HCT116 (cell line): ENCODE measurements around the gene OAT. TPM values are rescaled to one million over a fixed set of nuclear protein-coding genes. Genes with fewer than 3 reads are reported as not detected.

ENCODE experiments used
- ATAC-seq: fragments of 200-7000 bp; cut with Tn5 transposase; 2 replicates; pipeline ENCODE4 v1.9.1; 2020; ENCODE audit warnings: mild to moderate bottlenecking, moderate library complexity
- BruUV-seq: library from RNA; stranded (reverse); fragments of 400-500 nt; replicated peaks from 2 replicates; lab custom pipeline; 2021; lab: Mats Ljungman, UMichigan
- CTCF ChIA-PET: fragments of 300-600 bp; sonication (Branson Sonifier 250); formaldehyde crosslinking; loops from one replicate; lab custom pipeline; 2021; ENCODE audit warnings: antibody characterized with exemption; lab: Charles Lee
- POLR2A ChIA-PET: fragments of 300-600, 350-600 bp; sonication (Branson Sonifier 250); formaldehyde crosslinking; loops from one replicate; lab custom pipeline; 2021; ENCODE audit warnings: antibody characterized with exemption; lab: Charles Lee
- RAD21 ChIA-PET, 2 experiments: fragments of 300-600 bp; sonication (Branson Sonifier 250); formaldehyde crosslinking; loops; one replicate each; lab custom pipeline; 2023; ENCODE audit warnings: low total read pairs in 2 of 2; ENCODE audit not compliant: uncharacterized antibody in 2 of 2, unreplicated experiment in 2 of 2, low non-redundant PET in 1 of 2; lab: Charles Lee
- DNase-seq: peaks from one replicate; pipeline ENCODE4 v3.0.0-alpha.2; 2010; ENCODE audit warnings: low read depth, low spot score
- H2AFZ ChIP-seq: fragments of 200-600 bp; shearing (Covaris generic), sonication (generic); 2 replicates; pipeline ENCODE4 v1.6.1; 2017; ENCODE audit warnings: low read depth, mixed run types, mixed read lengths, antibody characterized with exemption, low read length; ENCODE audit not compliant: poor library complexity, severe bottlenecking
- H3K27ac ChIP-seq: 2 replicates; pipeline ENCODE4 v1.5.1; 2012; ENCODE audit warnings: low read depth, low read length
- H3K27me3 ChIP-seq: fragments of 200-600 bp; sonication (generic); 2 replicates; pipeline ENCODE4 v1.6.1; 2016; ENCODE audit warnings: mixed run types, low read length, mixed read lengths; ENCODE audit not compliant: insufficient read depth
- H3K36me3 ChIP-seq, 2 experiments: fragments of 200-500 bp in 1 of 2; fragments of 200-600 bp in 1 of 2; sonication (Bioruptor generic) in 1 of 2; sonication (generic) in 1 of 2; 2 replicates each; pipeline versions ENCODE4 v1.5.1 to v1.6.1; 2014 to 2016; ENCODE audit warnings: low read length in 2 of 2, inconsistent platforms in 1 of 2, mixed read lengths in 1 of 2, mixed run types in 1 of 2; ENCODE audit not compliant: insufficient read depth in 2 of 2, control insufficient read depth in 1 of 2
- H3K4me1 ChIP-seq, 2 experiments: fragments of 200-600 bp in 1 of 2; sonication (generic) in 1 of 2; 2 replicates each; pipeline versions ENCODE4 v1.5.1 to v1.6.1; 2012 to 2017; ENCODE audit warnings: low read length in 2 of 2, inconsistent platforms in 1 of 2, mild to moderate bottlenecking in 1 of 2, mixed read lengths in 1 of 2, mixed run types in 1 of 2, moderate library complexity in 1 of 2; ENCODE audit not compliant: insufficient read depth in 2 of 2, control insufficient read depth in 1 of 2
- H3K4me2 ChIP-seq: fragments of 200-600 bp; sonication (generic); 2 replicates; pipeline ENCODE4 v1.6.1; 2017; ENCODE audit warnings: mixed run types, low read length, mixed read lengths
- H3K4me3 ChIP-seq, 2 experiments: fragments of 200-600 bp in 1 of 2; sonication (generic) in 1 of 2; replicated peaks in 1 of 2; 2 replicates each; pipeline ENCODE4 v1.5.1; 2011 to 2016; ENCODE audit warnings: low read length in 2 of 2, control low read depth in 1 of 2, low read depth in 1 of 2, mild to moderate bottlenecking in 1 of 2, mixed read lengths in 1 of 2, mixed run types in 1 of 2
- H3K79me2 ChIP-seq: fragments of 200-600 bp; sonication (generic); 2 replicates; pipeline ENCODE4 v1.6.1; 2017; ENCODE audit warnings: mild to moderate bottlenecking, mixed run types, low read length, moderate library complexity, mixed read lengths; ENCODE audit not compliant: insufficient read depth
- H3K9ac ChIP-seq: fragments of 200-600 bp; sonication (generic); 2 replicates; pipeline ENCODE4 v1.6.1; 2016; ENCODE audit warnings: low read length, mixed read lengths
- H3K9me2 ChIP-seq: fragments of 200-600 bp; sonication (generic), shearing (Covaris generic); 2 replicates; pipeline ENCODE4 v1.6.1; 2017; ENCODE audit warnings: mixed run types, mild to moderate bottlenecking, moderate library complexity; ENCODE audit not compliant: insufficient read depth
- H3K9me3 ChIP-seq, 2 experiments: fragments of 200-500 bp in 1 of 2; fragments of 200-600 bp in 1 of 2; sonication (Bioruptor generic) in 1 of 2; sonication (generic) in 1 of 2; 2 replicates each; pipeline ENCODE4 v1.6.1; 2014 to 2017; ENCODE audit warnings: low read length in 2 of 2, mixed read lengths in 2 of 2, inconsistent platforms in 1 of 2, low read depth in 1 of 2, mild to moderate bottlenecking in 1 of 2, mixed run types in 1 of 2, moderate library complexity in 1 of 2; ENCODE audit not compliant: control insufficient read depth in 1 of 2, insufficient read depth in 1 of 2
- H4K20me1 ChIP-seq: fragments of 200-600 bp; sonication (generic), shearing (Covaris generic); 2 replicates; pipeline ENCODE4 v1.6.1; 2017; ENCODE audit warnings: mixed run types, mild to moderate bottlenecking, moderate library complexity; ENCODE audit not compliant: insufficient read depth
- CBX3 ChIP-seq: IDR thresholded peaks from 2 replicates; pipeline ENCODE4 v1.6.1; 2012; ENCODE audit warnings: low read depth
- CEBPB ChIP-seq: IDR thresholded peaks from 2 replicates; pipeline ENCODE4 v1.6.1; 2012; ENCODE audit warnings: low read depth
- CTCF ChIP-seq, 3 experiments: fragments of 200-600 bp in 1 of 3; sonication (generic) in 1 of 3; IDR thresholded peaks in 2 of 3; conservative IDR thresholded peaks in 1 of 3; 2 replicates each; pipeline ENCODE4 v1.5.1; 2012 to 2017; ENCODE audit warnings: low read depth in 2 of 3, low read length in 2 of 3, antibody characterized with exemption in 1 of 3, borderline replicate concordance in 1 of 3, control low read depth in 1 of 3, mild to moderate bottlenecking in 1 of 3, mixed read lengths in 1 of 3, mixed run types in 1 of 3, moderate library complexity in 1 of 3; ENCODE audit not compliant: insufficient read depth in 1 of 3
- EGR1 ChIP-seq: IDR thresholded peaks from 2 replicates; pipeline ENCODE4 v1.6.1; 2012; ENCODE audit warnings: low read depth
- EZH2 ChIP-seq: fragments of 200-600 bp; sonication (generic); IDR thresholded peaks from 2 replicates; pipeline ENCODE4 v1.6.1; 2017; ENCODE audit warnings: antibody characterized with exemption, mixed run types
- EZH2phosphoT487 ChIP-seq: fragments of 200-600 bp; IDR thresholded peaks from 2 replicates; pipeline ENCODE4 v1.6.1; 2018; ENCODE audit warnings: antibody characterized with exemption, borderline replicate concordance
- JUND ChIP-seq: IDR thresholded peaks from 2 replicates; pipeline ENCODE4 v1.6.1; 2012
- MAX ChIP-seq: IDR thresholded peaks from 2 replicates; pipeline ENCODE4 v1.6.1; 2012
- RAD21 ChIP-seq: IDR thresholded peaks from 2 replicates; pipeline ENCODE4 v1.6.1; 2012; ENCODE audit warnings: low read depth, mild to moderate bottlenecking
- SP1 ChIP-seq: IDR thresholded peaks from 2 replicates; pipeline ENCODE4 v1.6.1; 2012; ENCODE audit warnings: low read depth
- SRF ChIP-seq: IDR thresholded peaks from 2 replicates; pipeline ENCODE4 v1.6.1; 2012; ENCODE audit warnings: low read depth
- TCF7L2 ChIP-seq: IDR thresholded peaks from 2 replicates; pipeline ENCODE4 v1.7.0; 2011; ENCODE audit warnings: borderline replicate concordance, inconsistent platforms; ENCODE audit not compliant: insufficient read depth, insufficient read length; ENCODE audit errors: extremely low read depth
- YY1 ChIP-seq: IDR thresholded peaks from 2 replicates; pipeline ENCODE4 v1.6.1; 2011; ENCODE audit warnings: low read length, low read depth, moderate library complexity, mild to moderate bottlenecking; ENCODE audit not compliant: insufficient replicate concordance; ENCODE audit errors: extremely low read depth
- ZBTB33 ChIP-seq: IDR thresholded peaks from 2 replicates; pipeline ENCODE4 v1.6.1; 2011; ENCODE audit warnings: mild to moderate bottlenecking, low read length, moderate library complexity; ENCODE audit not compliant: insufficient replicate concordance; ENCODE audit errors: extremely low read depth
- ZFX ChIP-seq: fragments of 450-650 bp; IDR thresholded peaks from 2 replicates; pipeline ENCODE4 v1.6.1; 2017
- intact Hi-C: fragments of 100-400 bp; cut with micrococcal nuclease; formaldehyde crosslinking; loops from 2 replicates; pipeline ENCODE4 v1.10.0; 2022
- total RNA-seq: library from RNA; stranded (reverse); gene quantifications from one replicate; pipeline ENCODE4 v1.2.1, GENCODE V29; 2021; ENCODE audit not compliant: unreplicated experiment
- TF ChIP-seq, protein P1 (sequence below): IDR thresholded peaks from 2 replicates; pipeline ENCODE4 v1.6.1; 2012

OAT gene
- total RNA-seq, 1 experiment from 2014 or later: 133 TPM

- TF ChIP-seq JUND (no peak), CBX3 (no peak)
- DNase-seq (no peak), ATAC-seq (no peak)
- ChIA-PET RAD21 (no interaction called here), POLR2A (no interaction called here), CTCF (no interaction called here)
- no peak overlapping the region for H3K4me2 ChIP-seq
- no peaks in the 10 kb centered on the region for H3K9me2 ChIP-seq
- H3K4me3 ChIP-seq: no peak overlapping the region
- H3K9me3 ChIP-seq: no peaks in the 10 kb centered on the region
- H3K27ac ChIP-seq: no peak overlapping the region
- H3K4me1 ChIP-seq: no peaks in the 10 kb centered on the region
- no peak overlapping the region for H2AFZ ChIP-seq
- no peaks in the 10 kb centered on the region for H3K36me3 ChIP-seq
- intact Hi-C loops: no loop called here
- H3K79me2 ChIP-seq: no peaks in the 10 kb centered on the region
- no peaks in the 10 kb centered on the region for H3K27me3 ChIP-seq
- H3K9ac ChIP-seq: no peak overlapping the region
- H4K20me1 ChIP-seq: no peaks in the 10 kb centered on the region
- no TSS peak for BruUV-seq
Observed at GRCh38 chr10:124367414-124367813, 51.3 kb downstream of the OAT start.

GRCh38 chr10:124366825-124367224 lies 51.9 kb downstream of the OAT start:
- intact Hi-C loops: no loop called here
- no peak for TF ChIP-seq YY1
- TF ChIP-seq CEBPB: no peak
- TF ChIP-seq JUND: no peak
- no peak for TF ChIP-seq ZBTB33
- no peak for TF ChIP-seq ZFX
- TF ChIP-seq CTCF (IDR thresholded peaks at IDR 0.05 in 2 of 3, conservative IDR thresholded peaks at IDR 0.05 in 1 of 3; ENCODE audit: borderline replicate concordance in 1 of 3, insufficient read depth in 1 of 3, low read depth in 2 of 3, low read length in 2 of 3): no peak
- no peak for TF ChIP-seq SP1
- no peak for TF ChIP-seq MAX
- TF ChIP-seq EZH2: no peak
- TF ChIP-seq SRF: no peak
- no peak for TF ChIP-seq EGR1
- no peak for TF ChIP-seq RAD21
- TF ChIP-seq, protein P1, sequence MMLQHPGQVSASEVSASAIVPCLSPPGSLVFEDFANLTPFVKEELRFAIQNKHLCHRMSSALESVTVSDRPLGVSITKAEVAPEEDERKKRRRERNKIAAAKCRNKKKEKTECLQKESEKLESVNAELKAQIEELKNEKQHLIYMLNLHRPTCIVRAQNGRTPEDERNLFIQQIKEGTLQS: no peak
- TF ChIP-seq EZH2phosphoT487: no peak
- TF ChIP-seq TCF7L2: no peak
- TF ChIP-seq, all 23 proteins: peak for 0
- Histone ChIP-seq H3K4me1 (no peaks in the 10 kb centered on the region), H3K9me2 (no peaks in the 10 kb centered on the region), H3K4me2 (no peak overlapping the region), H3K36me3 (no peaks in the 10 kb centered on the region), H3K4me3 (no peak overlapping the region), H3K79me2 (no peaks in the 10 kb centered on the region), H3K27me3 (no peaks in the 10 kb centered on the region), H3K9ac (no peak overlapping the region), H2AFZ (no peak overlapping the region), H3K9me3 (no peaks in the 10 kb centered on the region), H3K27ac (no peak overlapping the region), H4K20me1 (no peaks in the 10 kb centered on the region)
- RAD21 ChIA-PET: no interaction called here
- CTCF ChIA-PET: interaction anchor here (1.1 to 1.5 kb wide), 2 partner anchors 22 to 372 kb away, joined by 5 to 6 read pairs; no protein-coding TSS in a partner anchor
- POLR2A ChIA-PET: no interaction called here
- DNase-seq (no peak), ATAC-seq (no peak)
- BruUV-seq: no TSS peak
